ENCODE data around the gene MAEA. TPM values are rescaled to one million over a fixed set of nuclear protein-coding genes. Genes with fewer than 3 reads are reported as not detected.

Gene MAEA
- total and polyA plus RNA-seq, 4 donors: 20.9 to 33.9 (median 29.8) TPM

DNA sequence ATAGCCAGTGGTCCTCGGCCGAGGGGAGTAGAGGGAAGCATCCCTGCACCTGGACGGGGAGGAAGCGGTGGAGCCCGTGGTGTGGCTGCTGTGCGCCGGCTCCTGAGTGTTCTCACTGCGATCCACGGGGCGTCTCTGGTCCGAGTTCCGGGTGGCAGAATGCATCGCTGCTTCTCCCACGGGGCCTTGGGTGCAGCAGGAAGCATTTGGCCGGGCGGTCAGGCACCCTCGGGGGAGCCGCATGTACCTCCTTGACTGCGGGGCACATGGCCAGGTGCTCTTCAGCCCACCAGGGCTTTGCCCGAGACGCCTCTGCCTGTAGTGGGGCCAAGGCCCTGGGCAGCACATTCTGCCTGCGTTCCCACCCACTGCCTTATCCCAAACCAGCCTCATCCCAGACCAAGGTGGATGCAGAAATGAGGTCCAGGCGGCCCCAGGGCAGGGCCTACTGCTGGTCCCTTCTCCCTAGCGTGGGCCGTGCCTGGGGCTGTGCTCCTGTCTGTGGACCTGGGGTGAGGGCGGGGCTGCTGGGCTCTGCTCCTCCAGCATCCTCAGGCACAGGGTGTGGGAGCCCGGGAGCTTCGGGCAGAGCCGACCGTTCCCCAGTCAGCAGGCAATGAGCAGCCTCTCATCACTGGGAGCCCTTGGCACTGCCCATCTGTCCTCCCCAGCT, 89.0 kb downstream of the MAEA start:
- no peak for TF ChIP-seq NR2F2 (IDR thresholded peaks at IDR 0.05)
- TF ChIP-seq MAX (IDR thresholded peaks at IDR 0.05): no peak
- TF ChIP-seq RXRA (IDR thresholded peaks at IDR 0.05): no peak
- no peak for TF ChIP-seq HNF4G (IDR thresholded peaks at IDR 0.05)
- no peak for TF ChIP-seq FOXA1 (IDR thresholded peaks at IDR 0.05)
- TF ChIP-seq ZBTB33 (IDR thresholded peaks at IDR 0.05): no peak
- TF ChIP-seq TAF1 (conservative IDR thresholded peaks at IDR 0.05): no peak
- no peak for TF ChIP-seq FOXA2 (IDR thresholded peaks at IDR 0.05)
- no peak overlapping the region for H3K4me3 ChIP-seq (ENCODE audit: low read depth in 1 of 3, low read length in 3 of 3)
- H3K4me1 ChIP-seq (ENCODE audit: control insufficient read depth in 4 of 4, insufficient read depth in 4 of 4, low read length in 3 of 4): no peaks in the 10 kb centered on the region
- H3K9ac ChIP-seq (ENCODE audit: low read depth in 1 of 2, low read length in 2 of 2): no peak overlapping the region
- H3K36me3 ChIP-seq (ENCODE audit: control insufficient read depth in 4 of 4, insufficient read depth in 3 of 4, low read depth in 1 of 4, low read length in 3 of 4): peaks cover 0 to 19% (median 7%) of the 10 kb centered on the region in 4 donors
- no peak for DNase-seq (ENCODE audit: low spot score)
- 97% methylated on average over 30 of the region's 30 CpGs for WGBS
- no peaks in the 10 kb centered on the region for H3K27me3 ChIP-seq (ENCODE audit: control insufficient read depth in 4 of 4, insufficient read depth in 4 of 4, low read length in 3 of 4)
- H3K27ac ChIP-seq (ENCODE audit: low read depth in 1 of 2, low read length in 2 of 2): no peak overlapping the region
- H3K9me3 ChIP-seq (ENCODE audit: control insufficient read depth in 4 of 4, low read length in 3 of 4): no peaks in the 10 kb centered on the region

DNA sequence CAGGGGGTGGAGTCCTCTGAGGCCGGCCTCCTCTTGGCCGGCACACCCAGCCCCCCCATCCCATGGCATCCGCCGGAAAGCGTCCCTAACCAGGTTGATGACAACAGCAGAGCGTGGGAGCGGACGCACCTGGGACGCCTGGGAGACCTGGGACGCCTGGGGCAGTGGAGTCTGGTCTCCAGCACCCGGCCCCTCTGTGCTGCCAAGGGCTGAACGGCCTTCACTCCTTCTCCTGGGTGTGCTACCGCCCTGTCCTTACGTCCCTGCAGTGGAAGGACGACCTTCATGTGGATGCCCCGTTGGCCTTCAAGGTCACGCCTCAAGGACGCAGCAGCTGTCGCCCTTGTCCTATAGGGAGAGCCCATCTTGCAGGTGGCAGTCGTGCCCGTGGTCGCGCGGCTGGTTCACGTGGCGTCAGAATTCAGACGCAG, 89.7 kb downstream of the MAEA start:
- H3K4me3 ChIP-seq (ENCODE audit: low read depth in 1 of 3, low read length in 3 of 3): no peak overlapping the region
- 95% methylated on average over 27 of the region's 27 CpGs for WGBS
- H3K9me3 ChIP-seq (ENCODE audit: control insufficient read depth in 4 of 4, low read length in 3 of 4): no peaks in the 10 kb centered on the region
- no peaks in the 10 kb centered on the region for H3K4me1 ChIP-seq (ENCODE audit: control insufficient read depth in 4 of 4, insufficient read depth in 4 of 4, low read length in 3 of 4)
- no peaks in the 10 kb centered on the region for H3K27me3 ChIP-seq (ENCODE audit: control insufficient read depth in 4 of 4, insufficient read depth in 4 of 4, low read length in 3 of 4)
- H3K9ac ChIP-seq (ENCODE audit: low read depth in 1 of 2, low read length in 2 of 2): no peak overlapping the region
- TF ChIP-seq RAD21 (IDR thresholded peaks at IDR 0.05) (no peak), ZBTB33 (IDR thresholded peaks at IDR 0.05) (no peak), HNF4A (conservative IDR thresholded peaks at IDR 0.05) (no peak), NR2F2 (IDR thresholded peaks at IDR 0.05) (no peak), MAX (IDR thresholded peaks at IDR 0.05) (no peak), SP1 (IDR thresholded peaks at IDR 0.05) (no peak), EGR1 (IDR thresholded peaks at IDR 0.05; ENCODE audit: low read depth in 2 of 2) (no peak), FOXA2 (IDR thresholded peaks at IDR 0.05) (no peak), FOXA1 (IDR thresholded peaks at IDR 0.05) (no peak), ATF3 (IDR thresholded peaks at IDR 0.05) (no peak), YY1 (IDR thresholded peaks at IDR 0.05) (no peak), RXRA (IDR thresholded peaks at IDR 0.05) (no peak), JUND (IDR thresholded peaks at IDR 0.05) (no peak), TAF1 (conservative IDR thresholded peaks at IDR 0.05) (no peak)
- TF ChIP-seq, protein P1, sequence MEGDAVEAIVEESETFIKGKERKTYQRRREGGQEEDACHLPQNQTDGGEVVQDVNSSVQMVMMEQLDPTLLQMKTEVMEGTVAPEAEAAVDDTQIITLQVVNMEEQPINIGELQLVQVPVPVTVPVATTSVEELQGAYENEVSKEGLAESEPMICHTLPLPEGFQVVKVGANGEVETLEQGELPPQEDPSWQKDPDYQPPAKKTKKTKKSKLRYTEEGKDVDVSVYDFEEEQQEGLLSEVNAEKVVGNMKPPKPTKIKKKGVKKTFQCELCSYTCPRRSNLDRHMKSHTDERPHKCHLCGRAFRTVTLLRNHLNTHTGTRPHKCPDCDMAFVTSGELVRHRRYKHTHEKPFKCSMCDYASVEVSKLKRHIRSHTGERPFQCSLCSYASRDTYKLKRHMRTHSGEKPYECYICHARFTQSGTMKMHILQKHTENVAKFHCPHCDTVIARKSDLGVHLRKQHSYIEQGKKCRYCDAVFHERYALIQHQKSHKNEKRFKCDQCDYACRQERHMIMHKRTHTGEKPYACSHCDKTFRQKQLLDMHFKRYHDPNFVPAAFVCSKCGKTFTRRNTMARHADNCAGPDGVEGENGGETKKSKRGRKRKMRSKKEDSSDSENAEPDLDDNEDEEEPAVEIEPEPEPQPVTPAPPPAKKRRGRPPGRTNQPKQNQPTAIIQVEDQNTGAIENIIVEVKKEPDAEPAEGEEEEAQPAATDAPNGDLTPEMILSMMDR (IDR thresholded peaks at IDR 0.05; ENCODE audit: low read depth, low read length, missing input control): no peak
- no peak for DNase-seq (ENCODE audit: low spot score)
- H3K27ac ChIP-seq (ENCODE audit: low read depth in 1 of 2, low read length in 2 of 2): no peak overlapping the region
- peaks cover 0 to 21% (median 10%) of the 10 kb centered on the region in 4 donors for H3K36me3 ChIP-seq (ENCODE audit: control insufficient read depth in 4 of 4, insufficient read depth in 3 of 4, low read depth in 1 of 4, low read length in 3 of 4)

Data from liver (tissue), 9 donors.